PC-3 (cell line): ENCODE measurements around the gene DLGAP1. TPM values are rescaled to one million over a fixed set of nuclear protein-coding genes. Genes with fewer than 3 reads are reported as not detected.

Experiments
- ATAC-seq: fragments of 200-7000 bp; cut with Tn5 transposase; 2 replicates; pipeline ENCODE4 v1.9.1; 2020; ENCODE audit warnings: mild to moderate bottlenecking, moderate library complexity
- BruUV-seq: library from RNA; stranded (reverse); fragments of 400-500 nt; replicated peaks from 2 replicates; lab custom pipeline; 2021; lab: Mats Ljungman, UMichigan
- CTCF ChIA-PET: fragments of 300-600 bp; sonication (Branson Sonifier 250); formaldehyde crosslinking; loops from one replicate; lab custom pipeline; 2022; ENCODE audit warnings: antibody characterized with exemption; lab: Charles Lee
- POLR2A ChIA-PET: fragments of 300-600 bp; sonication (Branson Sonifier 250); formaldehyde crosslinking; loops from one replicate; lab custom pipeline; 2022; ENCODE audit warnings: antibody characterized with exemption; ENCODE audit not compliant: unreplicated experiment; lab: Charles Lee
- DNase-seq: peaks from one replicate; pipeline ENCODE4 v3.0.0-alpha.2; 2015
- H2AFZ ChIP-seq: fragments of 300-600 bp; sonication (generic); 2 replicates; pipeline ENCODE4 v1.6.0; 2016; ENCODE audit warnings: antibody characterized with exemption, low read length
- H3F3A ChIP-seq: fragments of 300-600 bp; sonication (generic); one replicate; pipeline ENCODE4 v1.6.0; 2017; ENCODE audit warnings: antibody characterized with exemption, low read length, control low read depth, mild to moderate bottlenecking; ENCODE audit not compliant: unreplicated experiment
- H3K27ac ChIP-seq: fragments of 300-600 bp; sonication (generic); 2 replicates; pipeline ENCODE4 v1.5.1; 2016; ENCODE audit warnings: mild to moderate bottlenecking, low read length
- H3K27me3 ChIP-seq: fragments of 300-600 bp; sonication (generic); 2 replicates; pipeline ENCODE4 v1.6.1; 2016; ENCODE audit warnings: low read length, mixed read lengths
- H3K36me3 ChIP-seq: fragments of 300-600 bp; sonication (generic); 2 replicates; pipeline ENCODE4 v1.6.1; 2016; ENCODE audit warnings: low read depth, mixed run types, low read length, mixed read lengths
- H3K4me1 ChIP-seq: fragments of 300-600 bp; sonication (generic); 2 replicates; pipeline ENCODE4 v1.5.1; 2016; ENCODE audit warnings: low read length; ENCODE audit not compliant: insufficient read depth
- H3K4me2 ChIP-seq: fragments of 300-600 bp; sonication (generic); 2 replicates; pipeline ENCODE4 v1.6.0; 2016; ENCODE audit warnings: low read length
- H3K4me3 ChIP-seq: fragments of 300-600 bp; sonication (generic); 2 replicates; pipeline ENCODE4 v1.5.1; 2016; ENCODE audit warnings: mild to moderate bottlenecking, low read length, mixed read lengths
- H3K79me2 ChIP-seq: fragments of 300-600 bp; sonication (generic); 2 replicates; pipeline ENCODE4 v1.6.1; 2017; ENCODE audit warnings: low read length, mixed read lengths
- H3K9ac ChIP-seq: fragments of 300-600 bp; sonication (generic); 2 replicates; pipeline ENCODE4 v1.6.0; 2016; ENCODE audit warnings: mild to moderate bottlenecking, low read length
- H3K9me2 ChIP-seq: fragments of 300-600 bp; sonication (generic); replicated peaks from 2 replicates; pipeline ENCODE4 v1.6.1; 2016; ENCODE audit warnings: mixed run types, low read length, mixed read lengths
- H3K9me3 ChIP-seq: fragments of 300-600 bp; sonication (generic); 2 replicates; pipeline ENCODE4 v1.6.1; 2016; ENCODE audit warnings: low read length, mixed read lengths
- H4K20me1 ChIP-seq: fragments of 300-600 bp; sonication (generic); 2 replicates; pipeline ENCODE4 v1.6.1; 2016; ENCODE audit warnings: low read length, mixed read lengths
- EZH2 ChIP-seq: fragments of 300-600 bp; sonication (generic); IDR thresholded peaks from one replicate; pipeline ENCODE4 v1.6.1; 2017; ENCODE audit warnings: antibody characterized with exemption, mild to moderate bottlenecking, low read length; ENCODE audit not compliant: unreplicated experiment
- EZH2phosphoT487 ChIP-seq: fragments of 300-600 bp; sonication (generic); IDR thresholded peaks from 2 replicates; pipeline ENCODE4 v1.6.1; 2018; ENCODE audit warnings: mild to moderate bottlenecking, antibody characterized with exemption, low read length, borderline replicate concordance
- intact Hi-C: fragments of 100-400 bp; cut with micrococcal nuclease; formaldehyde crosslinking; loops from 2 replicates; pipeline ENCODE4 v1.9.0; 2023
- total RNA-seq: library from RNA; depleted of rRNA; stranded (reverse); fragments of >200 nt; gene quantifications from 2 replicates; pipeline ENCODE4 v1.2.3, GENCODE V29; 2014
- TF ChIP-seq, protein P1 (sequence below): fragments of 300-600 bp; sonication (generic); conservative IDR thresholded peaks from 2 replicates; pipeline ENCODE4 v1.5.1; 2017; ENCODE audit warnings: antibody characterized with exemption, low read depth, mild to moderate bottlenecking, low read length

Gene DLGAP1
- total RNA-seq, 1 experiment from 2014 or later: not detected

- Histone ChIP-seq H3K9ac (no peak overlapping the region), H3K4me3 (no peak overlapping the region), H3K9me3 (no peaks in the 10 kb centered on the region), H4K20me1 (no peaks in the 10 kb centered on the region), H3F3A (no peaks in the 10 kb centered on the region), H3K4me2 (no peak overlapping the region), H3K79me2 (no peaks in the 10 kb centered on the region), H3K4me1 (peaks cover 28% of the 10 kb centered on the region), H3K36me3 (no peaks in the 10 kb centered on the region), H3K27ac (no peak overlapping the region), H3K27me3 (no peaks in the 10 kb centered on the region), H3K9me2 (no peaks in the 10 kb centered on the region), H2AFZ (no peak overlapping the region)
- ChIA-PET POLR2A (no interaction called here), CTCF (interaction anchor here (0.7 kb wide), 1 partner anchor 52 kb away, joined by 3 read pairs; no protein-coding TSS in a partner anchor)
- no peak for ATAC-seq
- TF ChIP-seq EZH2 (no peak), EZH2phosphoT487 (no peak)
- TF ChIP-seq, protein P1, sequence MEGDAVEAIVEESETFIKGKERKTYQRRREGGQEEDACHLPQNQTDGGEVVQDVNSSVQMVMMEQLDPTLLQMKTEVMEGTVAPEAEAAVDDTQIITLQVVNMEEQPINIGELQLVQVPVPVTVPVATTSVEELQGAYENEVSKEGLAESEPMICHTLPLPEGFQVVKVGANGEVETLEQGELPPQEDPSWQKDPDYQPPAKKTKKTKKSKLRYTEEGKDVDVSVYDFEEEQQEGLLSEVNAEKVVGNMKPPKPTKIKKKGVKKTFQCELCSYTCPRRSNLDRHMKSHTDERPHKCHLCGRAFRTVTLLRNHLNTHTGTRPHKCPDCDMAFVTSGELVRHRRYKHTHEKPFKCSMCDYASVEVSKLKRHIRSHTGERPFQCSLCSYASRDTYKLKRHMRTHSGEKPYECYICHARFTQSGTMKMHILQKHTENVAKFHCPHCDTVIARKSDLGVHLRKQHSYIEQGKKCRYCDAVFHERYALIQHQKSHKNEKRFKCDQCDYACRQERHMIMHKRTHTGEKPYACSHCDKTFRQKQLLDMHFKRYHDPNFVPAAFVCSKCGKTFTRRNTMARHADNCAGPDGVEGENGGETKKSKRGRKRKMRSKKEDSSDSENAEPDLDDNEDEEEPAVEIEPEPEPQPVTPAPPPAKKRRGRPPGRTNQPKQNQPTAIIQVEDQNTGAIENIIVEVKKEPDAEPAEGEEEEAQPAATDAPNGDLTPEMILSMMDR: no peak
- DNase-seq: no peak
- BruUV-seq: no TSS peak
- intact Hi-C loops: no loop called here
Measured at GRCh38 chr18:3790703-3791102, 664.4 kb downstream of the DLGAP1 start.

- no peaks in the 10 kb centered on the region for H4K20me1 ChIP-seq
- CTCF ChIA-PET: no interaction called here
Measured at GRCh38 chr18:3789525-3789924, 665.6 kb downstream of the DLGAP1 start.

GRCh38 chr18:3784949-3785348 is 670.2 kb downstream of the DLGAP1 start:
- Histone ChIP-seq H3K4me3 (no peak overlapping the region), H3F3A (no peaks in the 10 kb centered on the region), H3K36me3 (no peaks in the 10 kb centered on the region), H4K20me1 (no peaks in the 10 kb centered on the region), H3K9ac (no peak overlapping the region), H3K4me1 (peaks cover 11% of the 10 kb centered on the region), H3K27ac (no peak overlapping the region), H3K9me2 (no peaks in the 10 kb centered on the region), H3K4me2 (no peak overlapping the region), H3K27me3 (no peaks in the 10 kb centered on the region; the same call in 1 of the 2 replicates), H3K79me2 (no peaks in the 10 kb centered on the region), H3K9me3 (no peaks in the 10 kb centered on the region), H2AFZ (no peak overlapping the region)
- TF ChIP-seq, protein P1: no peak
- TF ChIP-seq EZH2phosphoT487: no peak
- TF ChIP-seq EZH2: no peak
- DNase-seq (no peak), ATAC-seq (no peak)
- BruUV-seq: no TSS peak
- intact Hi-C loops: no loop called here
- ChIA-PET CTCF (no interaction called here), POLR2A (no interaction called here)

More at GRCh38 chr18:3789525-3789924, 665.6 kb downstream of the DLGAP1 start:
- ATAC-seq (no peak), DNase-seq (no peak)
- peaks cover 26% of the 10 kb centered on the region for H3K4me1 ChIP-seq
- no peaks in the 10 kb centered on the region for H3K9me3 ChIP-seq
- H3K27ac ChIP-seq: no peak overlapping the region
- H3K4me2 ChIP-seq: no peak overlapping the region
- TF ChIP-seq EZH2 (no peak), EZH2phosphoT487 (no peak)
- TF ChIP-seq, protein P1: no peak
- POLR2A ChIA-PET: no interaction called here
- no peaks in the 10 kb centered on the region for H3K27me3 ChIP-seq
- H2AFZ ChIP-seq: no peak overlapping the region
- intact Hi-C loops: no loop called here
- H3K4me3 ChIP-seq: no peak overlapping the region
- no peaks in the 10 kb centered on the region for H3F3A ChIP-seq
- H3K36me3 ChIP-seq: no peaks in the 10 kb centered on the region
- no TSS peak for BruUV-seq
- no peaks in the 10 kb centered on the region for H3K79me2 ChIP-seq
- no peaks in the 10 kb centered on the region for H3K9me2 ChIP-seq
- H3K9ac ChIP-seq: no peak overlapping the region
